Neural cell (in vitro differentiated cells): ENCODE data around the gene MARK3. TPM values are rescaled to one million over a fixed set of nuclear protein-coding genes. Genes with fewer than 3 reads are reported as not detected.

Source experiments
- H2AFZ ChIP-seq: fragments of 200-600, 300-800 bp; sonication (generic), shearing (Covaris generic); 2 replicates; pipeline ENCODE4 v1.6.0; 2014; ENCODE audit warnings: low read depth, mild to moderate bottlenecking, antibody characterized with exemption, low read length, moderate library complexity
- H3F3A ChIP-seq: fragments of 200-600 bp; shearing (Covaris generic); 2 replicates; pipeline ENCODE4 v1.6.1; 2016; ENCODE audit warnings: mild to moderate bottlenecking, moderate library complexity, mixed read lengths, antibody characterized with exemption, low read length; ENCODE audit not compliant: insufficient read depth, poor library complexity, severe bottlenecking
- H3K27ac ChIP-seq: fragments of 200-600, 300-800 bp; sonication (generic), shearing (Covaris generic); 2 replicates; pipeline ENCODE4 v1.5.1; 2014; ENCODE audit warnings: mild to moderate bottlenecking, low read length, moderate library complexity
- H3K27me3 ChIP-seq: fragments of 300-800, 200-600 bp; sonication (generic), shearing (Covaris generic); 2 replicates; pipeline ENCODE4 v1.6.0; 2014; ENCODE audit warnings: mild to moderate bottlenecking, low read depth, low read length, moderate library complexity; ENCODE audit not compliant: insufficient read depth
- H3K36me3 ChIP-seq: fragments of 300-800, 200-600 bp; sonication (generic), shearing (Covaris generic); 2 replicates; pipeline ENCODE4 v1.5.1; 2014; ENCODE audit warnings: mild to moderate bottlenecking, antibody characterized with exemption, low read length, moderate library complexity; ENCODE audit not compliant: insufficient read depth
- H3K4me2 ChIP-seq: fragments of 300-800, 200-600 bp; sonication (generic), shearing (Covaris generic); 2 replicates; pipeline ENCODE4 v1.6.0; 2014; ENCODE audit warnings: mild to moderate bottlenecking, low read length
- H3K4me3 ChIP-seq: fragments of 300-800, 200-600 bp; sonication (generic), shearing (Covaris generic); 2 replicates; pipeline ENCODE4 v1.5.1; 2014; ENCODE audit warnings: mild to moderate bottlenecking, low read length, moderate library complexity
- H3K79me2 ChIP-seq: fragments of 200-600 bp; shearing (Covaris generic); replicated peaks from 2 replicates; pipeline ENCODE4 v1.6.0; 2014; ENCODE audit warnings: mild to moderate bottlenecking, low read length, moderate library complexity; ENCODE audit not compliant: insufficient read depth
- H3K9ac ChIP-seq: fragments of 300-800, 200-600 bp; sonication (generic), shearing (Covaris generic); 2 replicates; pipeline ENCODE4 v1.6.1; 2016; ENCODE audit warnings: mild to moderate bottlenecking, low read length, mixed read lengths
- H3K9me2 ChIP-seq: fragments of 200-600 bp; shearing (Covaris generic); 2 replicates; pipeline ENCODE4 v1.6.1; 2016; ENCODE audit warnings: mild to moderate bottlenecking, low read length, mixed read lengths; ENCODE audit not compliant: insufficient read depth
- H3K9me3 ChIP-seq: fragments of 200-600, 300-800 bp; sonication (generic), shearing (Covaris generic); 2 replicates; pipeline ENCODE4 v1.6.1; 2016; ENCODE audit warnings: mild to moderate bottlenecking, mixed run types, low read length, moderate library complexity, mixed read lengths
- H4K20me1 ChIP-seq: fragments of 200-600 bp; shearing (Covaris generic); 2 replicates; pipeline ENCODE4 v1.6.1; 2016; ENCODE audit warnings: mild to moderate bottlenecking, mixed run types; ENCODE audit not compliant: insufficient read depth
- CTCF ChIP-seq: fragments of 450-650 bp; IDR thresholded peaks from 2 replicates; pipeline ENCODE4 v1.5.1; 2014; ENCODE audit warnings: antibody characterized with exemption, mild to moderate bottlenecking, moderate library complexity; ENCODE audit not compliant: poor library complexity, severe bottlenecking
- EP300 ChIP-seq: fragments of 450-650 bp; conservative IDR thresholded peaks from 2 replicates; pipeline ENCODE4 v1.6.1; 2014; ENCODE audit warnings: antibody characterized with exemption, mild to moderate bottlenecking, moderate library complexity; ENCODE audit not compliant: poor library complexity, severe bottlenecking
- EZH2 ChIP-seq: fragments of 200-600, 300-800 bp; shearing (Covaris generic), sonication (generic); IDR thresholded peaks from 2 replicates; pipeline ENCODE4 v1.6.1; 2014; ENCODE audit warnings: antibody characterized with exemption, low read length, borderline replicate concordance, mild to moderate bottlenecking; ENCODE audit not compliant: insufficient read depth, poor library complexity, severe bottlenecking
- MXI1 ChIP-seq: fragments of 450-650 bp; conservative IDR thresholded peaks from 2 replicates; pipeline ENCODE4 v1.6.1; 2014; ENCODE audit warnings: antibody characterized with exemption, mild to moderate bottlenecking; ENCODE audit not compliant: poor library complexity, severe bottlenecking
- POLR2AphosphoS5 ChIP-seq: IDR thresholded peaks from 2 replicates; pipeline ENCODE4 v1.6.1; 2012
- RAD21 ChIP-seq: fragments of 450-650 bp; conservative IDR thresholded peaks from 2 replicates; pipeline ENCODE4 v1.6.1; 2014; ENCODE audit warnings: antibody characterized with exemption, mild to moderate bottlenecking, moderate library complexity
- REST ChIP-seq: IDR thresholded peaks from 2 replicates; pipeline ENCODE4 v1.6.1; 2012; ENCODE audit warnings: borderline replicate concordance
- SMC3 ChIP-seq: fragments of 450-650 bp; conservative IDR thresholded peaks from 2 replicates; pipeline ENCODE4 v1.6.1; 2014; ENCODE audit warnings: antibody characterized with exemption, mild to moderate bottlenecking, moderate library complexity; ENCODE audit not compliant: poor library complexity
- TAF1 ChIP-seq: IDR thresholded peaks from 2 replicates; pipeline ENCODE4 v1.6.1; 2012; ENCODE audit warnings: low read depth
- polyA plus RNA-seq: library from polyadenylated mRNA; depleted of rRNA; stranded (reverse); fragments of >200 nt; gene quantifications from 2 replicates; pipeline ENCODE4 v1.2.3, GENCODE V29; 2014

Gene MARK3
- polyA plus RNA-seq, 1 donor from 2014 or later = 158 TPM

- Histone ChIP-seq H3K36me3 (no peaks in the 10 kb centered on the region), H3K9me3 (no peaks in the 10 kb centered on the region), H3K4me3 (no peak overlapping the region), H3K27me3 (no peaks in the 10 kb centered on the region), H3F3A (no peaks in the 10 kb centered on the region), H3K27ac (no peak overlapping the region), H3K9ac (peak overlapping the region; percentile 16), H3K9me2 (no peaks in the 10 kb centered on the region), H4K20me1 (no peaks in the 10 kb centered on the region), H3K4me2 (no peak overlapping the region), H2AFZ (no peak overlapping the region), H3K79me2 (no peaks in the 10 kb centered on the region)
- TF ChIP-seq REST = no peak
- TF ChIP-seq MXI1 = no peak
- no peak for TF ChIP-seq POLR2AphosphoS5
- no peak for TF ChIP-seq RAD21
- TF ChIP-seq EZH2 = no peak
- TF ChIP-seq CTCF = no peak
- no peak for TF ChIP-seq TAF1
- TF ChIP-seq SMC3 = no peak
- no peak for TF ChIP-seq EP300
These were observed 159.4 kb downstream of the MARK3 start for GRCh38 chr14:103544388-103545218.

- Histone ChIP-seq H3K9ac (peak overlapping the region; percentile 1), H3K9me2 (no peaks in the 10 kb centered on the region), H3K4me2 (no peak overlapping the region), H3K4me3 (no peak overlapping the region), H3K79me2 (no peaks in the 10 kb centered on the region), H3K36me3 (no peaks in the 10 kb centered on the region), H3K9me3 (no peaks in the 10 kb centered on the region), H3K27me3 (no peaks in the 10 kb centered on the region), H4K20me1 (no peaks in the 10 kb centered on the region), H3F3A (no peaks in the 10 kb centered on the region), H2AFZ (no peak overlapping the region), H3K27ac (no peak overlapping the region)
- no peak for TF ChIP-seq EZH2
- TF ChIP-seq MXI1 = no peak
- no peak for TF ChIP-seq CTCF
- no peak for TF ChIP-seq RAD21
- no peak for TF ChIP-seq REST
- TF ChIP-seq SMC3 = no peak
- TF ChIP-seq POLR2AphosphoS5 = no peak
- no peak for TF ChIP-seq EP300
- no peak for TF ChIP-seq TAF1
These were observed 160.2 kb downstream of the MARK3 start for GRCh38 chr14:103545219-103545914.
